Stimulated activated CD4-positive, alpha-beta T cell treated with anti-CD3 and anti-CD28 coated beads, TNF-alpha, amount 100 ng/mL, for 48 hours (primary cell): ENCODE measurements around the gene FRY.

Source experiments
- DNase-seq, 3 donors: peaks; one replicate each; pipeline ENCODE4 v3.0.0-alpha.2; 2020; ENCODE audit warnings: low read depth in 3 of 3

FRY gene

DNA sequence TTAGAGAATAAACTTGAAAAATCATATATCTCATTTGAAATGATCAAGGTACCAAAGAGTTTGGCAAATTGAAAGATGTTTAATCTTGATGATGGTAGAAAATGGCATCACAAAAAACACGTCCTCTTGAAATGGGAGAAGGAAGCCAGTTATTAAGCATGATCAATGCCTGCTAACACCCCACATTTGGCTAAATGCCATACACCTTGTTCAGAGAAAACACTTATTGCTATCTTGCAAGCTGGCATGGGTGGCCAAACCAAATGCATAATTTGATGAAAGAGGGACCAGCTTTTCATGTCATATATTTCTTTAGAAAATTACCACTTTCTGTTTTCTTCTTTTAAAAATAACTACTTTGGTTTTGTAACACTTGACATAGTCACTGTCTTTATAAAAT lies 142.3 kb downstream of the FRY start:
- DNase-seq, result no peak

DNA sequence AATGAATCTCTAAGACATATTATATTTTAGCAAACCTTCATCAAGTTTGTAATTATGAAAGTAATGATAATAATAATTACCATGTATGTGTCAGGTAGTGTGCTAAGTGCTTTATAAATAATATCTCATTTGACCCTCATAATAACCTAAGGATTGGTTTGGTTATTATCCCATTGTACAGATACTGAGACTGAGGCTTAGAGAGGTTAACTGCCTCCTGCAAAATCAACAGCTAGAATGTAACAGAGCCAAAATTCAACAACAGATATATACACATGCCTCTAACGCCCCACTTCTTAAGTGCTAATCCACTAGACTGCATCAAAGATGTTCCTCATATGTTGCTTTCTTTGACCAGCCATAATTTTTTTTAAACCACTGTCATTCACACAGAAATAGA lies 142.8 kb downstream of the FRY start:
- DNase-seq, result no peak

DNA sequence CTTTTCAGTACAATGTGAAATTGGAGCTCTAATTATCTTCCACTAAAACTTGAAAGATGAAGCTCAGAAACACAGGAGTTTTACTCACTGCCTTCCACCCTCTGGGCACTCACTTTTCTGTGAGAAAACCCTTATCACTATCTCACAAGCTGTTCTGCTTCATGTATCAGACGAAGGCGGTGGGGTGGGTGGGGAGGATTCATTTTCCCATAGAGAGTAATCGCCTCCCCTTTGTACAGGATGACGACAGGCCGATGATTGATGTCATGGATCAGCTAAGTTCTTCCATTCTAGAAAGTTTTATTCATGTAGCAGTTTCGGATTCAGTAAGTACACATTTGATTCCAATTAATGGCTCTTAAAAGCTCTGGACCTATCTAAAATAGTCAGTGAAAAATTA lies 143.7 kb downstream of the FRY start:
- DNase-seq, result no peak

DNA sequence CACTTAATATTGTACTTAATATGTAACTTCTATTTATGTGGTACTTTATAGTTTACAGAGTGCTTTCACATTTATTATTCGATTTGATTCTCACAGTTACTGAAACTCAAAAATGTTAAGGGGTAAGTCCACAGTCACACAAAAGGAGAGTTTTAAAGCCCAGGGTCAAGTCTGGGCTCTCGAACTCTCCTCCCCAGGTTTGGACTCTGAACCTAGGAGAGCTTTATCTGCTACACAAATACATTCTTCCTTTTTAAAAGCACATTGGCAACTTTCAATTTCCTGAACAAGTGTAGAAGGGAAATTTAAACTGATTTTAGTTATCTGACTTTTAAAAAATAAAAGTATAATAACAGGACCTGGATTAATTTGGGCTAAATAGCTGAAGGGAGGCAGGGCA lies 144.4 kb downstream of the FRY start:
- no peak for DNase-seq

DNA sequence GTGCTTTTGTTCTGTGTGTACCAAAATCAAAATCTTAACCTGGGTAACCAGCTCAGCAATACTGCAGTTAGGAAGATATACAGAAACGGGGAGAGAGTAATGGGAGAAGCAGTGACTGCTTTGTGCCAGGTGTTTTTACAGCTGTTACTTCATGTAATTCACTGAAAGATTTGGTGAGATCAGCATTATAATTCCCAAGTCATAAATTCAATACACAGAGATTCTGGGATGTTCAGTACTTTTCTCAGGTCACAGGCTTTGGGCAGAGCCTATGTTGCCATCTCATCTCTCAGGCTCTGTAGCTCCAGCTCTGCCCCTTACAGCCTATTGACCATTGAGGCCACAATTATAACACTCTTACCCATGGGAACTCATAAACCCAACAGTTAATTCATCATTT lies 145.1 kb downstream of the FRY start:
- DNase-seq, result no peak

DNA sequence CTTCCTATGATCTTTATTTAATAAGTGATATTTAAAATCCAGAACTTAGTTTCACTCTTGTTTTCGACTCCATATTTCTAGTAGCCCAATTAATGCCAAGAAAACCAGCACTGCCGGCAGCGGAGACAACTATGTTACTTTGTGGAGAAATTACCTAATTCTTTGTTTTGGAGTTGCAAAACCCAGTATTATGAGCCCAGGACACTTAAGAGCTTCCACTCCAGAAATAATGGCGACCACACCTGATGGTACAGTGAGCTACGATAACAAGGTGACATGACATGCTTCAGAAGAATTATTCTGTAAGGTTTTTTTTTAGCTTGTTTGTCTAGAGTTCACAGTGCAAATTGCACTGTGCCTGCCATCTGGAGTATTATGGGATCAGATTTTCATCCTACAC lies 147.2 kb downstream of the FRY start:
- no peak for DNase-seq

DNA sequence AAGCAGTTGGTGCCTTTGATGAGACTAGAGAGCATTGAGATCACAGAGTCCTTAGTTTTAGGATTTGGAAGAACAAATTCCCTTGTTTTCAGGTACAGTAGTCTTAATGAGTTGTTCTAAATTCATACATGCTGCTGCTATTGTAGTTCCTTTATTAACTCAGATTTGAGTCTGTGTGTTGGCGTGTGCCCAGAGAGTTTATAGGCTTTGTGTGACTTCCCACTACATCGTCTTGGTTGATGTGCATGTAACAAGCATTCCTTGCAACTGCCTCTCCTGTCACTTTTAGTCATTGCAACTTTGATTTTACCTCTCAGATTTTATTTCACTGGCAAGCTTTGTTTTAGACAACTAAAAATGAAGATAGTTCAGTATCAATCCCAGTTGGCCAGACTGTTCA lies 148.1 kb downstream of the FRY start:
- no peak for DNase-seq

DNA sequence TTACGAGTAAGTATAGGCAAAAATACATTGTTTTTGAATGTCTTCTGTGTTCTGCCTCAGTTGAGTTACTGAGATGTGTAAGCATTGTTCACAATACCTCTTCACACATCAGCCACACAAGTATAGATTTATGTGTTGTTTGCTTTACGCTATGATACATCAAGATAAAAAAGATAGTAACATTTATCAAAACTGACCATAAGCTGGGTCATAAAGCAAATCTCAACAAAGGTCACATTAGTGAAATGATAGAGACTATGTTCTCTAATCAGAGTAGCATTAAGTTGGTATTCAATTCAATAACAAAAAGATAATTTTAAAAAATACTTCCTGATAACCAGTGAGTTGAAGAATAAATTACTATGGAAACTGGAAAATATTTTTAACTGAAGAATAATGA lies 156.1 kb downstream of the FRY start:
- DNase-seq, result no peak

DNA sequence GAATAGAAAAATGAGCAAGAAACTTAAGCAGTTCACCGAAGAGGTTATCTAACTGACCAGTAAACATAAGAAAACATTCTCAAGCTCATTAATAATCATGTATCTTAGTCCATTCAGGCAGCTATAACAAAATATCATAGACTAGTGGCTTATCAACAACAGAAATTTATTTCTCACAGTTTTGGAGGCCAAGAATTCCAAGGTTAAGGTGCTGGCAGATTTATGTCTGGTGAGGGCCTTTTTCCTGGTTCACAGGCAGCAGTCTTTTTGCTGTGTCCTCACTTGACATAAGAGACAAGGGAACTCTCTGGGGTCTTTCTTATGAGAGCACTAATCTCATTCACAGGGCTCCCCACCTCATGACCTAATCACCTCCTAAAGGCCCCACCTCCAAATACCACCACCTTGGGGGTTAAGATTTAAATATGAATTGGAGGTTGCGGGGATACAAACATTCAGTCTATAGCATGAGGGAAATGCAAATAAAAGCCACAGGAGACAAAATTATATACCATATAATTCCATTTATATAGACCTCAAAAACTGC lies 160.0 kb downstream of the FRY start:
- DNase-seq, result no peak

DNA sequence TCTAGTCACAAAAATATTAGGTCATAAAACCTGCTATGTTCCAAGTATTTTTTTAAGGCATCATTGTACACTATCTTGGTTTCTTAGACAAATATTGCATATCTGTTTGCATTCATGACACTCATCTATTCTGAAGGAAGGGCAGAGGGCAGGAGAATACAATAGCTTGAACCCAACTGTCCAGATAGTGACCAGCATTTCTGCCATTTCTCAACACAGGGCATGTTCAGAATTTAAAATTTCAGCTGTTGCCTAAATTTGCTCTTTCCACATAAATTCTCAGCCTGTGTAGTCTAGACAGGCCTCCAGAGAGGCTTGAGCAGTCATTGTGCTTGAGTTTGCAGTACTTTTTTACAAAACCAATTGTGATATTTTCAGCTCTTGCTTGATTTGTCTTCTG lies 164.1 kb downstream of the FRY start:
- no peak for DNase-seq

DNA sequence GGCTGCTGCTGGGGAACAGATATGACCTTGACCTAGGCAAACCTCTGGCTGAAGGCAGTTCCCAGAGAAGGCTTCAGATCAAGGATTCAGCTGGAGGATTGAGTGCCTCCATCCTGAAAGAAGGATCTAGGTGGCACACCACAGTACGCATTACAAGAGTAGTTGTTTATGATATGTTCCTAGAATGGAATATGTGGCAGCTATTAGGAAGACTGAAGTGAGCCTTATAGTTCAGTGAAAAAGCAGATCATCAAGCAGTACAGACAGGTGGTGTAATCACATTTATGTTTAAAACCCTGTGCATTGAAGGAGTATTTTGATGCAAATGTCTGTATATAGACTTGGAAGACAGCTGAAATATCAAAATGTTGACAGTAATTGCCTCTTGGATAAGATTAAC lies 167.6 kb downstream of the FRY start:
- no peak for DNase-seq

DNA sequence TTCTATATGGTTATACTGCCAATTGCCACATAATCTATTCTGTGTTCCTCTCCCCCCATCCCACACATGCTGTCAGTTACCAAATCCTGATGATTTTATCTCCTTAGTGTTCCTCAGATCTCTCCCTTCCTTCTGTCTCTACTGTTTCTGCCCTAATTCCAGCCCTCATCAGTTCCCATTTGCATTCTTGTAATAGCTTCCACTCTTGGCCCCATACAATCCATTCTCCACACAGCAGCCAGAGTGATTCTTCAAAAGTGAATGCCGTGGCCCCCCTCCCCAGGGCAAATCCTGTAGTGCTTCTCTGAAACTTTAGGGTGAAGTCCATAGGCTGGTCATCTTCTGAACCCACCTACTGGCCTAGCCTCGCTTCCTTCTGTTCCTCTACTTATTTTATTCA lies 169.2 kb downstream of the FRY start:
- no peak for DNase-seq

DNA sequence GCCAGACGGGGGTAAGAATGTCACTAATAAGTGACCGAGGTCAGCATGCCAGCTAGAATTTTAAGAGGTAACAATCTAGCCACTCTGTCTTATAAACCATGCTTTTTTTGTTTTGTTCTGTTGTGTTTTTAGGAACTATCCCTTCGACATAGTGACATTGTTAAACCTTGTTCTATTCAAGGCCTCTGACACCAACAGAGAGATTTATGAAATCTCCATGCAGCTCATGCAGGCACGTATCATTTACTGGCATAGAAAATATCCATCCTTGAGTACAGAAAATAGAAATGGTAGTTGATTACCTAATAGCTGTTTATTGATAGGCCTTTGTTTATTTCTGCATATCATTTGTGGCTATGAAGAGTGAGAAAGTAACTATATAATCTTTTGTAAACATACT lies 170.2 kb downstream of the FRY start:
- no peak for DNase-seq

DNA sequence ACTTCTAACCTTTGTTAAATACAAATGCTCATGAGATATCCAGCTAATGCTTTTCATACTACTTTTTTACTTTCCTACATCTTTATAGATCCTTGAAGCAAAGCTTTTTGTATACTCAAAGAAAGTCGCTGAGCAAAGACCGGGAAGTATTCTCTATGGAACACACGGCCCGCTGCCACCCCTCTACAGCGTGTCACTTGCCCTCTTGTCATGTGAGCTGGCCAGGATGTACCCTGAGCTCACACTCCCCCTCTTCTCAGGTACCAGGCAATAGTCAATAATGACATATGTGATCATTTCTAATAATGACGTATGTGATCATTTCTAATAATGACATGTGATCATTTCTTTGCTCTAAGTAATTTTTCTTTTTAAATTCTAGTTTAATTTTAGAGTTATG lies 170.7 kb downstream of the FRY start:
- no peak for DNase-seq

DNA sequence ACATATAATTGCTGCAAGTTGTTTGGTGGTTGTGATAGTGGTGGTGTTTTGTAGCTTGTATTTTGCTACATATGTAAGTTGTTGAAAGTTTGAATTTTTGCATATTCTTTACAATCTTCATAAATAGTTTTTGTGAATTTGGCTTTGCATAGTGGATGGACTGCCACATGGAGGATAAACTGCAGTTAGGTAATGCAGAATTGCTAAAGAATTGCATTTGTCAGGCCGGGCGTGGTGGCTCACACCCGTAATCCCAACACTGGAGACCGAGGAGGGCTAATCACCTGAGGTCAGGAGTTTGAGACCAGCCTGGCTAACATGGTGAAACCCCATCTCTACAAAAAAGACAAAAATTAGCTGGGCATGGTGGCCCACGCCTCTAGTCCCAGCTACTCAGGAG lies 171.6 kb downstream of the FRY start:
- no peak for DNase-seq

DNA sequence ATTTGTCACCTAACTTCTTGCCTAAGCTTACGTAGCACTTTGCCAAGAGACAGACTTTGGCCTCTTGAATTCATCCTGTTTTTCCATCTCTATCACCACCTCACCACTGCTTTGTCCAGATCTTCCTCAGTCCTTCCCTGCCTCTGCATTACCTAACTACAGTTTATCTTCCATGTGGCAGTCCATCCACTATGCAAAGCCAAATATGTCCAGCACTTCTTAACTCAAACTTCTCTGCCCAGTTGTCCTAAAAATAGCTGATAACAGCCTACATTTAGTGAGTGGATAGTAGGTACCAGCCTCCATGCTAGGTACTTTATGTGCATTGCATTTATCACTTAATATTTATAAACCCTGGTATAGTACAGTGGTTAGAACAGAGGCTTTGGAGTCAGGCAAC lies 172.2 kb downstream of the FRY start:
- no peak for DNase-seq

DNA sequence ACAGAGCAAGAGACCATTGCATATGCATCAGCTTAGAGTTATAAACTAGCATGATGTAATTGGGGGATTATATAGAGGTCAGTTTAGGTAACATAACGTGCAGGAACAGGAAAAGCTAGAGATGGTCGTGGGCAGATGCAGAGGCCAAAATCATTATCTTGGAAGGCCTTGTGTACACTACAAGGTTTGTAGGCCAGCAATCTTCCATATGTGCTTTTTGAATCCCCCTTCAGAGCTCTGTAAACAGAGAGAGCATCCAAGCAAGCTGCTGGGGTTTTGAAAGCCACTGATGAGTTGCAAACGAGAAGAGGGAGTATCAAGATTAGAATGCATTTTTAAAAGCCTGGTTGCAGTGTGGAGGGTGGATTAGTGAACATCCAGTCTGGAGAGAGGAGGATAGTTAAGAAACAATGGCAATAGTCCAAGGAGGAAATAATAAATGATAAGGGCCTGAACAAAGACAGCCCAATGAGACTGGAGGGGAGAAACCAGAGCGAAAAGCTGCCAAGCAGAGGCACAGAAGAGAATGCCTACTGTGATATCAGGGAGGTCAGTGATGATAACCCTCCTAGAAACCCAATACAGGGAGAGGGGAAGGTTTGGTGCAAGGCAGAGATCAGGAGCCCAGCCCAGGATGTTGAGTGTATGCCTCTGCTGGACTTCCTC lies 174.0 kb downstream of the FRY start:
- no peak for DNase-seq

DNA sequence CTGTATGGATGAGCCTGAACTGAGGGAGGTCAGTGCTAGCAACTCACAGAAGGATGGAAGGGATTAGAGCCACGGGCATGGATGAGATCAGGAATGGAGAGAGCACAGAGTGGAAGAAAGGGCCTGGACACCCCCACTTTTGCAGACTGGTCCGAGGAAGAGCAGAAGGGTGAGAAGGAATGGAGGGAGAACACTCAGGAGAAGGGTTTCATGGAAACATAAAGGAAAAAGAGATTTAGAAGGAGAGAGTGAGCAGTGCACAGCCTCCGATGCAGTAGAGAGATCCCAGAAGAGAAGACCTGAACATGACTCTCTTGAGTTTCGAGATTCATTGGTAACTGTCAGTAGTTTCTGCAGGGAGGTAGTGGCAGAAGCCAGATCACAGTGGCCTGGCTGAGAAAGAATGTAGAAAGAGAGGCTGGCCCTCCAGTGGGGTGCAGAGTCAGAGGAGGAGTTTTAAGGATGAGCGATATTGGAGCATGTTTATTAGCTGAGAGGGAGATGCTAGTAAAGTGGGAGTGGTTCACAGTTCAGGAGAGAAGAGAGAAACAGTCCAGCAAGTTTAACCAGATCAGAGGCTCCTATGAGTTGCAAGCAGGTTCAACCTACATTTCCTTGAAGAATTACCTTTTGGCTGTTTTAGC lies 174.6 kb downstream of the FRY start:
- no peak for DNase-seq

DNA sequence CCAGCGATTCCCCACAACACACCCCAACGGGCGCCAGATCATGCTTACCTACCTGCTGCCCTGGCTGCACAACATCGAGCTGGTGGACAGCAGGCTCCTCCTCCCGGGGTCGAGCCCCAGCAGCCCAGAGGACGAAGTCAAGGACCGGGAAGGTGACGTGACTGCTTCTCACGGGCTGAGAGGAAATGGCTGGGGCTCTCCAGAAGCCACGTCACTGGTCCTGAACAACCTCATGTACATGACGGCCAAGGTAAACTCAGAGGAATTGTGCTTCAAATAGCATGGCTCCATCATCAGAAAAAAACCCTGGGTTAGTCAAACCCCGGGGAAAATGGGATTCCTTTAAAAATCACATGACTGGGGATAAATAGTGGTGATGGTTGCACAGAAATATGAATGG lies 177.3 kb downstream of the FRY start:
- DNase-seq, result no peak

DNA sequence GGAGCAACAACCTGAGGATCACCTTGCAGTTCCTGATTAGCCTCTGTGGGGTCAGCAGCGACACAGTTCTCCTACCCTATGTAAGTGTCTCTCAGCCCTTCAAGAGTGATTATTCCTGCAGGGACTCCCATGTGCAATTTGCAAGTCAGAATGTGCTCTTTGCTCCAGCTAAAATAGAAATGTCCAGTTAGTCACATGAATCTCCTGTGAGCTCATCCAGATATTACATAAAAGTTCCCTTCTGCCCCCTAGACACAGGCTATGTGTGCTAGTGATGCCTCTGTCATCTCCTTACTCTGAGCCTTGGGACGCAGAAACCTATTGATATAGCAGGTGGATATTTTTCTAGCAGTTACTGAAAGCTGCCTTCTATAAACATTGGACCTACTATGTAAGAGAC lies 178.1 kb downstream of the FRY start:
- DNase-seq, result no peak

DNA sequence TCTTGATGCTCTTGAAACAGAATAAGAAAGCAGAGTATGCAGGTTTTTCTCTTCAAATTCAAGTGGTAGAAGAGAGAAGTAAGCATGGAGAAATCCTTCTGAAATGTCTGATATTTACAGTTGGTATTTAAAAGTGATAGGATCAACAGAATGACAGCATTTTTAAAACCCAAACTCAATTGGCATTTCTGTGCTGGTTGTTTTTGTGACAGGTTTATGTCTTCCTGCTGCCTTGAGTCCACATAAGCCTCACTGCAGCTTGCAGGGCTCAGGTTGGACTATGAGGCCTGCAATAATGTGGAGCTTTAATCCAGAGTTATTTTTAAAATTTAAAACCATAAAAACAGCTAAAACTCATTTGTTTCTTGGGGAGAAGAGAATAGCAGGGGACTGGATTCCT lies 178.5 kb downstream of the FRY start:
- DNase-seq, result no peak

DNA sequence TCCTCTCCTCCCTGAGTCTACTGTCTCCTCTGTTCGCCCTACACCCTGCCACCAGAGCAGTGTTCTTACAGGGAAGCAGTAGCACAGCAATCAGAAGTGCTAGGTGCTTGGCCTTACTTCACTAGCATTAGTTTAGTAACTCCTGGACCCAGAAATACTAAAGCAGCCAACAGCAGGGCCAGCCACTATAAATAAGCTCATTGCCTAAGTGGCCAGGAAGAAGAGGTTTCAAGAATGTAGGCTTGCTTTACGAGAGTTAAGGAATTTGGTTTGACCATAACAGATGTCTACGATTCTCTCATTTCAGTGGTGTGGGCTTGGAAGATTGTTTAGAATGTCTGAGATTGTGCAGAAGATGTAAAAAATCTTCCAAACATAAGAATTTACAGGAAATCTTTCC lies 180.2 kb downstream of the FRY start:
- no peak for DNase-seq

DNA sequence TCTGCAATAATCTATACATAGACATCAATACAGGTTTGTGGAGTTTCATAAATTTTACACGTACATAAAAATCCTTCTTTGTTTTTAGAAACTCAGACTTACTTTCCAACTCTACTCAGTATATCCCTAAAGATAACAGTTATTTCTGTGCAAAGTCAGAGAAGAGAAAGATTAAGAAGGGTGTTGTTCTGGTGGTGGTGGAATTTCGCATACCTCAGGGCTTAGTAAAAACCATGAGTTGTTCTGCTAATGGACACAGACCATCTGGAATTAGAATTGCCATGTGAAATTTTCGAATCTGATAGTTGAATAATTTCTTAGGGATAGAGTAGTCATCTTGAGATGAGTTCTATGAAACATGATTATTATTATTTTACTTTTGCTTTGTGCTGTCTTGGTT lies 180.8 kb downstream of the FRY start:
- no peak for DNase-seq

DNA sequence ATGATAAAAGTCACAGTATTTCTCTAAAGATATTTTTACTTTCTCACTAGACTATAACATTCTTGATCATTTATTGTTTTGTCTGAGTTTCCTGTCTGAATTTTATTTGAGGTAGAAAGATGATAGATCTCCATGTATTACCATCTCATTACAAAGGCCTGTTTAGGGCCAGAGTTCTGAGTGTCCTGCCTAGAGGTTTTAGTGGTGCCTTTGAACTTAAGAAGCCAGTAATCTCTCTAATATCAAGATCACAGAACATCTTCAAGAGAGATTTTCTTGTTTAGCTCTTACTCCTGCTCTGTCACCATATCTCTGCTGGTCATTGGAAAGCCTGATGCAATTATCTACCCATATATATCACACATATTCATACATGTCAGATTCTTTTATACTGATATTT lies 182.1 kb downstream of the FRY start:
- DNase-seq, result no peak
